GM19035 (cell line): ENCODE measurements around the gene TATDN3.
A peak's percentile ranks its signal among the peaks of the same experiment; 100 is the strongest.
"Not testable (repeated sequence)": the region's sequence is repeated elsewhere in the genome, so short reads cannot be mapped to it uniquely, and the experiment has no call there.

Experiments used
- ATAC-seq: cut with Tn5 transposase; IDR thresholded peaks from one replicate; pipeline ENCODE4 v1.9.1; 2021; ENCODE audit not compliant: unreplicated experiment

Gene TATDN3

DNA sequence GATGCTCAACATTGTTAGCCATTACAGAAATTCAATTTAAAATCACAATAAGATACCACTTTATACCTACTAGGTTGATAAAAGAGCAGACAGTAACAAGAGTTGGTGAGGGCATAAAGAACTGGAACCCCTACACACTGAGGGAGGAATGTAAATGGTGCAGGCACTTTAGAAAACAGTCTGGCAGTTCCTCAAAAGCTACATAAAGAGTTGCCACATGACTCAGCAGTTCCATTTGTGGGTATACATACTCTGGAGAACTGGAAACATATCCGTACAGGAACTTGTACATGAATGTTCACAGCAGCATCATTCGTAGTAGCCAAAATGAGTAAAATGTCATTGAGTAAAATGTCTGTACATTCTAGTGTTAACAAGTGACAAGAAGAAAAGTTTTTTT lies 17.1 kb upstream of the TATDN3 start:
- no peak for ATAC-seq

DNA sequence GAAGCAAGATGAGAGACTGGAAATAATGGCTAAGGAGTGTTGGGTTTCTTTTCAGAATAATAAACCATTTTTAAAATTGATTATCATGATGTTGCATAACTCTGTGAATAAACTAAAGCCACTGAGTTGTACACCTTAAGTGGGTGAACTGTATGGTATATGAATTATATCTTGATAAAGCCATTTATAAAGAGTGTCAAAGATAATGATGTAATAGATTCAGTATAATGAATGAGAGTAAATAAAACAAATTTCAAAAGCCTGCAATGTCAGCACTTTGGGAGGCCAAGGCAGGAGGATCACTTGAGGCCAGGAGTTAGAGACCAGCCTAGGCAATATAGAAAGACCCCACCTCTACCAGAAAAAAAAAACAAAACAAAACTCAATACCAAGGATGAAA lies 16.5 kb upstream of the TATDN3 start:
- ATAC-seq: no peak

- no peak for ATAC-seq
These were observed 14.5 kb upstream of the TATDN3 start for GRCh38 chr1:212777151-212777550.

DNA sequence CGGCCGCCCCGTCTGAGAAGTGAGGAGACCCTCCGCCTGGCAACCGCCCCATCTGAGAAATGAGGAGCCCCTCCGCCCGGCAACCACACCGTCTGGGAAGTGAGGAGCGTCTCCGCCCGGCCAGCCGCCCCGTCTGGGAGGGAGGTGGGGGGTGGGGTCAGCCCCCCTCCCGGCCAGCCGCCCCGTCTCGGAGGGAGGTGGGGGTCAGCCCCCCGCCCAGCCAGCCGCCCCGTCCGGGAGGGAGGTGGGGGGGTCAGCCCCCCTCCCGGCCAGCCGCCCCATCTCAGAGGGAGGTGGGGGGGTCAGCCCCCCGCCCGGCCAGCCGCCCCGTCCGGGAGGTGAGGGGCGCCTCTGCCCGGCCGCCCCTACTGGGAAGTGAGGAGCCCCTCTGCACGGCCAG lies 12.6 kb upstream of the TATDN3 start:
- ATAC-seq: not testable (repeated sequence)

DNA sequence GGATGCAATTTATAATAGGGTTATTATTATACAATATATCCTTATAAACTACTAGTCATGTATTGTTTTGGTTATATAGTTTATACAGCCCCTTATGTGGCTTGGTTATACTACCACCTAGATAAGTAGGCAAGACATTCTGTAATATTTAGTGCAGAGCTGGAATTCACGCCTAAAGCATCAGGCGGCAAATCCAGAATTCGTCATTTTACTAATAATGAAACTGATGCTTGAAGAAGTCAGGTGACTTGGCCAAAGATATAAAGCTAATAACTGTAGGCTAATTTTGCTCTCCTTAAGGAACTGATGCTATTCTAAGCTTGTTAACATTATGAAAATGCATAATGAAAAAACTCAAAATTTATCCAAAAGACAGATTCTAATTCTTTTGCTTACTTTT lies 10.9 kb upstream of the TATDN3 start:
- no peak for ATAC-seq

DNA sequence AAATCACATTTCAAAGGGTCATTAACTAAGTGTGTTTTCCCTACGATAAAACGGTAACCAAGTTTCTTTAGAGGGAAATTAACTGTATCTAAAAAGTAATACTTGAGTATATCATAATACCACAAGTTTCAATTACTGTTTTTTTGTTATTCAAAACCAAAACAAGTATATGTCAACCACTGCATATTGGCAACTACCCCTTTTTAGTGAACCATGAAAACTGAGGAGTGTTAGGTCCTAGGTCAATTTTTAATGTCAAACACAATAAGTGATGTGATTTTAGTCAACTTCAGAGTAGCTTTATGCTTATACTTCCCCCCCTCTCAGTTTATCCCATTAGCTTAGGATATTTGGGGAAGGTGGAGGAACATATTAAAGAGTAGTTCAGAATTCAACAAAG lies 10.5 kb upstream of the TATDN3 start:
- ATAC-seq: no peak

- no peak for ATAC-seq
These were observed 9.1 kb upstream of the TATDN3 start for GRCh38 chr1:212782422-212783154.

- ATAC-seq: no peak
These were observed 7.7 kb upstream of the TATDN3 start for GRCh38 chr1:212783976-212784375.

DNA sequence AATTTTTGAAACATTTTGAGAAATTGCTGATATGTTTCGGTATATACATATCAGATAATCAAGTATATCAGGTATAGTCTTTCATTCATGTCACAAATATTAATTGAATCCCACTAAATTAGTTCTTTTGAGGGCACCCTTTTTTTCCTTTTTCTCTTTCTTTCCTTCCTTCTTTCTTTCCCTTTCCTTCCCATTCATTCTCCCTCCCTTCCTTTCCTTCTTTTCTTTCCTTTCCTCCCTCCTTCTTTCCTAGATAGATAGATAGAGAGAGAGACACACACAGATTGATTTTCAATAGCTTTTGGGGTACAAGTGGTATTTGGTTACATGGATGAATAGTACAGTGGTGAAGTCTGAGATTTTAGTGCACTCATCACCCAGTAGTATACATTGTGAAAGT lies 5.8 kb upstream of the TATDN3 start:
- ATAC-seq: no peak

DNA sequence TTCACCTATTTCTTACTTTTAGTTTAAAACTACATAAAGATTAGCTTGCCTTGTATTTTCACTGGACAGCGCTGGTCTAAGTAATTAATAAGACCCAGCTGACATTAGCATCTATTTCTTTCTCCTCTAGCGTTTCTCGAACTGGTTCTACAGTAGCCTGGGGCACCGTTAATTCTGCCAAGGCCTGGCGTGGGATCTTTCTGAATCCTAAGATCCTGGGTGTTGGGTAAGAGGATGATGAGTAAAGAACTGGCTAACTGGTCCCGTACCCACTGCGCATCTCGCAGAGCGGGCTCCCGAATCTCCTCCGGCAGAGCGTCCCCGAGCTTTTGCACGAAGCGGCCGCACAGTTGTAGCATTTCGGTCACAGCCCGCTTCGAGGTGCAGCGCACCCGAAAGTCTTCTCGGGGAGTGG lies 426 bp upstream of the TATDN3 start:
- ATAC-seq: peak; percentile 41

- no peak for ATAC-seq
These were observed 758 bp downstream of the TATDN3 start for GRCh38 chr1:212792396-212792908.

DNA sequence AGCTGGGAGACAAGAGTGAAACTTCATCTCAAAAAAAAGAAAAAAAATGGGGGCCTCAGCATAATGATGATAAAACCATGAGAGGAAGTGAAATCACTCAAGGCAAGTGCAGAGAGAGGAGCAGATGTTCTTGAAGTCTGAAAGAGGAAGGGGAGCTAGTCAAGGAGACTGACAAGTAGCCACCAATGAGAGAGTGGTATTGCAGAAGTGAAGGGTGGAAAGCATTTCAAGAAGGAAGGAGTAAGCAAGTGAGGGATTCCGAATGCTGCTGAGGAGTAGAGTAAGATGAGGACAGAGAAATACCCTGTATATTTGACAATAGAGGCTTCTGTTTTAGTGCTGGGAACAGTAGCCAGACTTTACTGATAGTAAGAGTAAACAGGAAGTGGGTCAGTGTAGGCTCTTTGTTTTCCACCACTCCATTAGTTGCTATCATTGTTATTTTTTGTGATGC lies 2.9 kb downstream of the TATDN3 start:
- peak; percentile 73 for ATAC-seq

- ATAC-seq: no peak
These were observed 6.0 kb downstream of the TATDN3 start for GRCh38 chr1:212797681-212798080.

DNA sequence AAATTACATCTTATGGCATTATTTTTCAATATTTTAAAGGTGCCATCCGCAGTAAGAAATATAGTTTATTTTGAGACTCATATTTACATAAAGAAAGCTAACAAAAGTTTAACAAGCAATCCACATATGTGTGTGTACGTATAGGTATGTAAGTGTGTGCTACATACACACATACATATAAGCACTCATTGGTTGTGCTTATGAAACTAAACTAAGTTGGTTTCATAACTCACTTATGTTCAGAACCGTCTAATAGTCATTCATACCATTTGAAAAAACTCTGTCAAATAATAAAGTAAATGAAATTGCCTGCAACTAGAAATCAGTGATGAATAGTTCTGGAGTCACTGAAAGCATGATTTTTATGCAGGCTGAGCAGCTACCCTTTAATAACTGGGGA lies 14.1 kb downstream of the TATDN3 start:
- no peak for ATAC-seq

GRCh38 chr1:212814537-212815334 lies 23.0 kb downstream of the TATDN3 start:
- no peak for ATAC-seq

- ATAC-seq: no peak
These were observed 25.0 kb downstream of the TATDN3 start for GRCh38 chr1:212816567-212817278.

- ATAC-seq: peak; percentile 78
These were observed 28.0 kb downstream of the TATDN3 start for GRCh38 chr1:212819726-212820125.

DNA sequence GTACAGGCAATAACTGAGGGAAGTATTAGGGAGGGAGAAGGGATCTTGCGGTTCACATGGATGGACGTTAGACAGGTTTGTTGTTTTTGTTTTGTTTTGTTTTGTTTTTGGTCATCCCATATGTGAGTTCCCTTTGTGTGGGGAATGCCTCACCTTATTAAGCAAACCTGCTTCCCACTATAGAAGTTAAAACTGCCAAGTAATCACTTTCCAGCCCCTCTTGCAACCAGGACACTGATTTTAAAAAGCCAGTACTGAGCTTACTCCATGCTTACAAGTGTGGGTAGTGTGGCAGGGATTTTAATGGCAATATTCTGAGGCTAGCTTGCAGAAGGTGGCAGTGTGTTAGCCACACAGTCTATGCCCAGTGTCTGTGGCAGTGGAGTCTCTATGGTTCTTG lies 29.3 kb downstream of the TATDN3 start:
- ATAC-seq: no peak

- ATAC-seq: no peak
These were observed 31.3 kb downstream of the TATDN3 start for GRCh38 chr1:212822956-212823355.

DNA sequence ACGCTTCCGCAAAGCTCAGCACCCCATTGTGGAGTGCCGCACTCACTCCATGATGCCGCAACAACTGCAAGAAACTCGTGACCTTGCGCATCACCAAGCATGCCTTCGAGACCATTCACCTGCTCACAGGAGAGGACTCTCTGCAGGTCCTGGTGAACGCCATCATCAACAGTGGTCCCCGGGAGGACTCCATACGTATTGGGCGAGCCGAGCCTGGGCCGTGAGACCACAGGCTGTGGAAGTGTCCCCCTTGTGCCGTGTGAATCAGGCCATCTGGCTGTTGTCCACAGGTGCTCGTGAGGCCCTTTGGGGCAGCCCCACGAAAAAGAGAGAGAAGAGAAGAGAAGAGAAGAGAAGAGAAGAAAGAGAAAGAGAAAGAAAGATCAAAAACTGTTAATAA lies 32.5 kb downstream of the TATDN3 start:
- ATAC-seq: no peak

DNA sequence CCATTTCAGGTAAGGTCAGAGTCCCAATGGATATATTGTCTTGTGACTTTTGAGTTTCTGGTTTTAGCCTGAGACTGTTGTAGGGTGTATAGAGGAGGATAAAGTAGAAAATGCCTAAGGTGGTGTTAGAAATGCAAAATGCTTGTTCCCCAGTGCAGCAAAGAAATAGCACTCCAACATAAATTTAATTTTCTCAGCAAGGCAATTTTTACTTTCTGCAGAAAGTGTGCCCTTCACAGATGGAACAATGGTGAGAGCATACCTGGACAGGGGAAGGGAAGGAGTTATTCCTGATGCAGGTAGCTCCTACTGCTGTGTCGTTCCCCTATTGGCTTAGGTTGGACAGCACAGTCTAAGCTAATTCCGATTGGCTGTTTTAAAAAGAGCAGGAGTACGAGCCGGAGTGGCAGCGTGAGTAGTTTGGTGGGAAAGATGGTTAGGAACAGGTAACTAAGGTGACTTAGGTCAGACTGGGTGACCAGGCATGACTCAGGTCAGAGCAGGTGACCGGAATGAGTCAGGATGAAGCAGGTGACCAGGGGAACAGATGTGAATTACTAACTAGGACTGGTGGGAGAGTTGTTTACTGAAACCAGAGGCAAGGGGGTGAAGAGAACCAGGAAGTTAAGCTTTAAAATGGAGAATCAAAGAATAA lies 34.2 kb downstream of the TATDN3 start:
- ATAC-seq: no peak
